Measurements from ENCODE around the gene C10orf53.
"Not testable (repeated sequence)": the region's sequence is repeated elsewhere in the genome, so short reads cannot be mapped to it uniquely, and the experiment has no call there.

The C10orf53 gene

GRCh38 chr10:49686651-49687050 lies 7.2 kb downstream of the C10orf53 start:
- in situ Hi-C loops (cut with MboI; ENCODE audit: low sequenced_read_pairs) = no loop called here

DNA sequence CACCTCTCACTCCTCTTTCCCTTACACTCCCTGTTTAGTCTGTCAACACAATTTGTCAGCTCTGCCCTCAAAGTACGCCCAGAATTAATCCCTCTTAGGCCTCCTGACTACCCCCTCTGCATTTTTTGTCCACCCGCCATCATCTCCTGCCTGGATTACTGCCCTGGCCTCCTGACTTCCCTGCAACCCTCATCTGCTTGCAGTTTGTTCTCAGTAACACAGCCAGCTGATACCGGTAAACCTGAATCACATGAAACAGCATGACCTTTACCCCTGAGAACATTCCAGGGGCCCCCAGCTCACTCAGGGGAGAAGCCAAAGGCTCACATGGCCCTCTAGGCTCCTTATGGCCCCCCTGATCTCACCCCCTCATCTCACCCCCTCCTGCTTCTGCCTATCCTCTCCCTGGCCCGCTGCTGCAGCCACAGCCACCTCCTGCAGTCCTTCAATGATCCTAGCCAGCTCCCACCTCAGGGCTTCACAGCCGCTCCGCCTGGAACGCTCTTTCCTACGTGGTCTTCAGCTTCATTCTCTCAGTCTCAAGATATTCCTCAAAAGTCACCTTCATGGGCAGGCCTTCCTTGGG lies 8.9 kb downstream of the C10orf53 start:
- in situ Hi-C loops (cut with MboI; ENCODE audit: low sequenced_read_pairs) = no loop called here

DNA sequence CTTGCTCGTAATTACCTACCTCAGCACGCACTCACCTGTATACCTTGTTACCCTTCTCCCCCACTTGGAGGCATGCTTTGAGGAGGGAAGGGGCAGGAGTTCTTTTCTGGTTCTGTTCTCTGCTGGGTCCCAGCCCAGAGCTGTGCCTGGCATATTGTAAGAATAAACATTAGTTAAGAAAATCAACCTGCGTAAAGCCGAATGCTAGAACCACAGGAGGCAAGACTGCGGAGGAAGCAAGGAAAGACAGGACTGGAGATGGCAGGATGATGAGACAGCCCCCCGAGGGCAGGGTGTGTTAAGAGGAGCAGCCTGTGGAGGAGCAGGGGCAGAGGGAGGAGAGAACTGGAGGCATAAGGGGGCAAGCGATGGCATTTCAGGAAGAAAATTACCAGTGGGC lies 9.5 kb downstream of the C10orf53 start:
- in situ Hi-C loops (cut with MboI; ENCODE audit: low sequenced_read_pairs) = no loop called here

GRCh38 chr10:49689882-49690510 lies 10.5 kb downstream of the C10orf53 start:
- in situ Hi-C loops (cut with MboI; ENCODE audit: low sequenced_read_pairs) = no loop called here

DNA sequence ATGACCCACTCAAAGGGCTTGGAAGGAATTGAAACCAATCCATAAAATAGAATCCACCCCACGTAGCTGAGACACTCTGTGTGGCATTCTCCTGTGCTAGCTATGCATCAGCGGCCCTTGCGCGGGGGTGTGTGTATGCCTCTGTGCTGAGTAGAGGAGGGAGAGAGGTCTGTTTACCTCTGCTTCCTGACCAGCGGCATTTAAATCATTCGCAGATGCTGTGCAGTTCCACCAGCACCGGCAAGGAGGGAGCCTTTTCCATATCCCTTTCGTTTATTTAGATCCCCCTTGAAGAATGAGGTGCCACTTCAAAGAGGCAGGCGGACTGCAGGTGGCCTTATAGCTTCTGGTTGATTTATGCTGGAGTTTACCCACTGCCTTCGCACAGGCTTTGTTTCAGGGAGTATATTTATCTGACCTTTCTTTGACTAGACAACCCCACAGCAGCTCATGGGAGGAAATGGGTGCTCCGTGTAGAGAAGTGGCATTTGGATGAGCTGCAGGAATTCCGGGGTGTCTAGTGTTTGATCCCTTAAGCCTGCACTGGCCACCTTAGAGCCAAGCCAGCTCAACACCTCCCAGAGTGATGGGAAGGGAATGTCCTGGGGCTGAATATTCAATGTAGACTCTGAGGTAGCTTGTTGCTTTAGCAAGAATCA lies 11.4 kb downstream of the C10orf53 start:
- in situ Hi-C loops (cut with MboI; ENCODE audit: low sequenced_read_pairs) = no loop called here

- in situ Hi-C loops (cut with MboI; ENCODE audit: low sequenced_read_pairs) = no loop called here
Observed at GRCh38 chr10:49691588-49691987, 12.1 kb downstream of the C10orf53 start.

- in situ Hi-C loops (cut with MboI; ENCODE audit: low sequenced_read_pairs) = no loop called here
Observed at GRCh38 chr10:49694466-49694865, 15.0 kb downstream of the C10orf53 start.

GRCh38 chr10:49696311-49696710 lies 16.9 kb downstream of the C10orf53 start:
- in situ Hi-C loops (cut with MboI; ENCODE audit: low sequenced_read_pairs) = no loop called here

DNA sequence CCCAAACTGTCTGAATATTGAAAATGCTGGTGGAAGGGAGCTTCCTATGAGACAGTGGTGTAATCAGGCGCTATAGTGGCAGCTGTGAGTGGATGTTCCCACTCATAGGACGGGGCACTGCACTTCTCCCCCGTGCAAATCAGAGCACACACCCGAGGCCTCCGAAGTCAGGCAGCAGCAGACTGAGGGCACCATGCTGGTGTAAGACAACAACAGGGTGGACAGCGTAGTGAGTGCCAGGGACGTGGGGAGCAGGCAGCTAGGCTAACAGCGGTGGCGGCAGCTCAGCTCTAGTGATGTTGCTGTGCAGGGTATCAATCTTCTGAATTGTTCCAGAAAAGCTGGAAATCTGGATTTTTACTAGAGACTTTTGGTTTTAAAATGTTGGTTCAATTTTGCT lies 19.2 kb downstream of the C10orf53 start:
- in situ Hi-C loops (cut with MboI; ENCODE audit: low sequenced_read_pairs) = no loop called here

DNA sequence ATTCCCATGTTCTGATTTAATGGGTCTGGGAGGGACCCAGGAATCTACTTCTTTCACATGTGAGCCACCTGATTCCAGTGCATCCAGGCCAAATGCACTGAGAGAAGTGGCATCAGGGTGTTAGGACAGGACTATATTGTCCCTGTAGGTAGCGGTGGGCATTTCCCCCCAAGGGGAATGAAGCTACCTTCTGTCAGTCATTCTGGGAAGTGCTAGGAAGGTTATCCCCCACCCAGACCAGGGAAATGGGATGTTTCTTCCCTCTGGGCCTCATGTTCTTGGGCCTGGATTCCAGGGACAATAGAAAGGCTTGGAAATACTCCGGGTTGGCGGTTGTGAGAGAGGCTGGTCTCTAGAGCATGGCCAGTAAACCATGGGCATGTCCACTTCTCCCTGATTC lies 20.8 kb downstream of the C10orf53 start:
- in situ Hi-C loops (cut with MboI; ENCODE audit: low sequenced_read_pairs) = no loop called here

GRCh38 chr10:49700997-49701396 lies 21.5 kb downstream of the C10orf53 start:
- in situ Hi-C loops (cut with MboI; ENCODE audit: low sequenced_read_pairs) = no loop called here

GRCh38 chr10:49707585-49707984 lies 28.1 kb downstream of the C10orf53 start:
- in situ Hi-C loops (cut with MboI; ENCODE audit: low sequenced_read_pairs) = no loop called here

DNA sequence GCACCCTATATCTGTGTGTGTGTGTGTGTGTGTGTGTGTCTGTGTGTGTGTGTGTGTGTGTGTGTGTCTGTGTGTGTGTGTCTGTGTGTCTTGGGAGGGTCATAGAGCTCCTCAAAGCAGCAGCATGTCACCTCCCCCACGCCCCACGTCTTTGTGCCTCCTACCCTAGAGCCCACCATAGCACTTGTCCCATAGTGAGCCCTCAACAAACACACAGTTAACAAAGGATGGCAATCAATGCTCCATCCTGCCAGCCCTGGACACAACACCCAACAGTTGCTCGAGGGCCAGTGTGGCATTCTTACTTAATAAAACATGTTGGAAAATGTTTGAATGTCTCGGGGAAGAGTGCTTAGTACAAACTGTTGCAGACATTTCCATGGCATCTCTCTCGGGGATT lies 30.5 kb downstream of the C10orf53 start:
- in situ Hi-C loops (cut with MboI; ENCODE audit: low sequenced_read_pairs) = no loop called here

DNA sequence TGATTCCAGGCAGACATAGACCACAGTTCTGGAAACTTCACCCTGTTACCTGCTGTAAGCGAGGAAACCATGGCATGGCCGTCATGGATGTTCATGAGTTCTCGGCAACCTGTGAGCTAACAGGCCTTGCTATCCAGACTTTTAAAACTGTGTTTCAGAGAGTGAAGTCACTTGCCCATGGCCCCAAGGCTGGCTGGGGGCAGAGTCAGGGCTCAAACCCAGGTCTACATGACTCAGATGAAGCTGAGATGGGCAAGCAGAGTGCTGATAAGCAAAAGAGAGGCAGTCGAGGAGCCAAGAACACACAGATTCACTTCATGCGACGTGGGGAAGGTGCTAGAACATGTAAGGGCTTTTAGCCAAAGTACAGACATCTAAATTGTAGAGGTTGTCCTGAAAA lies 31.5 kb downstream of the C10orf53 start:
- in situ Hi-C loops (cut with MboI; ENCODE audit: low sequenced_read_pairs) = no loop called here

DNA sequence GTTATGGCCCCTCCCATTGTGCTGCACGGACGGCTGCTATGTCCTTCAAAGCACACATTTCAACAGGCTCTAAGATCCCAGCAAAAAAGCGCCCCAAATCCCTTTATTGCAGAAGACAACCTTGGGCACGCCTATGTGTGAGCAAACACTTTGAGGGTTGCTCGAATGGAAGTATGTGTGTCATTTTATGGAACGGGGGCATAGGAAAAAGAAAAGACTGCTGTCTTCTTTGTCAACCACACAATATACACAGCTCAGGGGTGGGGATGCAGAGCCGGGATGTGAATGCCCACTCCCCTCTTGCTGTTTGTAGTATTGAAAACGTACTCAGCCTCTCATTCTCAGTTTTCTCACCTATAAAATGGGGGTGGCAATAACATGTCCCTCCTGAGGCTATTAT lies 32.0 kb downstream of the C10orf53 start:
- in situ Hi-C loops (cut with MboI; ENCODE audit: low sequenced_read_pairs) = no loop called here

- in situ Hi-C loops (cut with MboI; ENCODE audit: low sequenced_read_pairs) = no loop called here
Observed at GRCh38 chr10:49713266-49713665, 33.8 kb downstream of the C10orf53 start.

DNA sequence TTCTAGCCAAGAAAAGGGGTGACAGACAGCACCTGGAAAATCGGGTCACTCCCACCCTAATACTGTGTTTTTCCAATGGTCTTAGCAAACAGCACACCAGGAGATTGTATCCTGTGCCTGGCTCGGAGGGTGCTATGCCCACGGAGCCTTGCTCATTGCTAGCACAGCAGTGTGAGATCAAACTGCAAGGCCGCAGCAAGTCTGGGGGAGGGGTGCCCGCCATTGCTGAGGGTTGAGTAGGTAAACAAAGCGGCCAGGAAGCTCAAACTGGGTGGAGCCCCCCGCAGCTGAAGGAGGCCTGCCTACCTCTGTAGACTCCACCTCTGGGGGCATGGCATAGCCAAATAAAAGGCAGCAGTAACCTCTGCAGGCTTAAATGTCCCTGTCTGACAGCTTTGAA lies 35.7 kb downstream of the C10orf53 start:
- in situ Hi-C loops (cut with MboI; ENCODE audit: low sequenced_read_pairs) = not testable (repeated sequence)

DNA sequence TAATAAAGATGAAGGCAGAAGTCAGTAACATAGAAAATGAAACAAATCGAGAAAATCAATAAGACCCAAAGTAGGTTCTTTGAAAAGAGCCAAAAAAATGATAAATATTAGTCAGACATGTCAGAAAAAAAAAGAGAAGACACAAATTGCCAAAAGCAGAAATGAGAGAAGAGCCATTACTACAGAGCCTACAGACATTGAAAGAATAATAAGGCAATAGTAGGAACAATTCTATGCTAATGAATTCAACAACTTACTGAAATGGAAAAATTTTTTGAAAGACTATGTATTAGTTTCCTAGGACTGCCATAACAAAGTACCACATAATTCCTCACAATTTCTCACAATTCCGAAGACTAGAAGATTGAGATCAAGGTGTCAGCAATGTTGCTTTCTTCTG lies 47.1 kb downstream of the C10orf53 start:
- in situ Hi-C loops (cut with MboI; ENCODE audit: low sequenced_read_pairs) = no loop called here

DNA sequence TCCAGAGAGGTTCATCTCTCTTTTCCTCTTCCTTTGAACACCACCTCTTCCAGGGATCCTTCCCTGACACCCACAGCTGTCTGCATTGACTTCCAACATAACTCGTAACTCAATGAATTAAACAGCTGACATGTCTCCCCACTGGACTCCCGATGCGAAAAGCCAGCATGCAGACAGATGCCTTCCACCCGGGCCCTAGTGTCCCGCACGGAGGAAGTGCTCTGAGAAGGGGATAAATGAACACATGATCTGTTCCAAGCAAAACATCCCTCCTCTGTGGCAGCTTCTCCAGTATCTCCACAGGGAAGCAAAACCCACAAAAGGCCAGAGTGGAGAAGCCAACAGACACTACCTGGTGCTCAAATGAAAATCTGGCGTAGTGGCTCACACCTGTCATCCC lies 54.4 kb downstream of the C10orf53 start:
- in situ Hi-C loops (cut with MboI; ENCODE audit: low sequenced_read_pairs) = no loop called here

DNA sequence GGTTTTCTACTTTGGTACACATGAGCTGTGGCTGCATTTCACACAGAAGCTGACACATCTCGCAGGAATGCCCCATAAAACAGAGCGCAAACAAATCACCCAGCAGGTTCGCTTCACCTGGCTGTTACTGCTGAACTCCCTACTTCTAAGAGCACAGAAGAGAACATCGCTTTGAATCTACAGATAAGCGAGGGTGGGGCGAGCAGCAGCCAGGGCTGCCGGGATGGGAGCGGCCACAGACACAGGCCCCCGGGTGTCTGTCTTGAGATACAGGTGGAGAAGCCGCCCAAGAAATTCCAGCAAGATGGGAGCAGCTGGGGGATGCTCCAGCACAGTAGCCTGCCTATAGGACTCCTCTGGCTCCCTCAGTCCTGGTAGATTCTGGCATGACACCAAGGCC lies 55.2 kb downstream of the C10orf53 start:
- in situ Hi-C loops (cut with MboI; ENCODE audit: low sequenced_read_pairs) = no loop called here

DNA sequence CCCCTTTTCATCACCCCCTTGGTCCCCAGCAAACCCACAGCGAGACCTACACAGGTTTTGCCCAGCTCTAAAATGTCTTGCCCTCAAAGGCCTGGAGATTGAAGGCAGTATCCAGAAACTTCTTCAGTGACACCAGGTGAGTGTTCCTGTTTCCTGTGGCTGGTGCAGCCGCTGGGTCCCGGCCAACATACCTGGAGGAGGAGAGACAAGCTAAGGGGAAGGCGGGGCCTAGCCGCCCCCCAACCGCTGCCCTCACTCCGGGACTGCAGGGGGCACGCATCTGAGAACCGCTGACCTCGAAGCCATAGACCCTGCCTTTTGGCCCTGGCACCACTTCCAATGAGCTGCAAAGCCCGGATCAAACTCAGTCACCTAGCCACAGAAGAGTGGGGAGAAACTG lies 55.7 kb downstream of the C10orf53 start:
- in situ Hi-C loops (cut with MboI; ENCODE audit: low sequenced_read_pairs) = no loop called here

- in situ Hi-C loops (cut with MboI; ENCODE audit: low sequenced_read_pairs) = no loop called here
Observed at GRCh38 chr10:49735848-49736563, 56.6 kb downstream of the C10orf53 start.
